ENCODE data around the gene GRK6. TPM values are rescaled to one million over a fixed set of nuclear protein-coding genes. Genes with fewer than 3 reads are reported as not detected.

Gene GRK6
- total RNA-seq, 1 experiment from 2014 or later: 82.3 TPM

GRCh38 chr5:177491429-177491945 lies 65.0 kb downstream of the GRK6 start:
- TF ChIP-seq CTCF (conservative IDR thresholded peaks at IDR 0.05) (peak; percentile 45; the same call in 1 of the 2 replicates), EZH2 (IDR thresholded peaks at IDR 0.05; ENCODE audit: low read depth) (no peak)
- Histone ChIP-seq H3K27ac (no peak overlapping the region), H2AFZ (no peak overlapping the region), H3F3A (ENCODE audit: insufficient read depth, low read depth) (peaks cover 37% of the 10 kb centered on the region; the same call in 1 of the 2 replicates), H3K27me3 (ENCODE audit: insufficient read depth, low read depth) (no peaks in the 10 kb centered on the region), H4K20me1 (ENCODE audit: insufficient read depth) (no peaks in the 10 kb centered on the region), H3K79me2 (ENCODE audit: low read depth) (peaks cover 36% of the 10 kb centered on the region), H3K9me3 (ENCODE audit: insufficient read depth, low read depth) (no peaks in the 10 kb centered on the region), H3K4me1 (replicated peaks; ENCODE audit: insufficient read depth) (peaks cover 35% of the 10 kb centered on the region), H3K4me3 (no peak overlapping the region), H3K36me3 (ENCODE audit: low read depth) (peaks cover 4% of the 10 kb centered on the region; the same call in 1 of the 2 replicates), H3K4me2 (no peak overlapping the region), H3K9me2 (ENCODE audit: insufficient read depth) (no peaks in the 10 kb centered on the region)
- POLR2A ChIA-PET (ENCODE audit: unreplicated experiment): no interaction called here
- CTCF ChIA-PET: no interaction called here
- intact Hi-C loops (cut with micrococcal nuclease; ENCODE audit: unreplicated experiment): no loop called here
- DNase-seq: no peak
- no TSS peak for BruUV-seq (replicated peaks)

- ChIA-PET CTCF (no interaction called here), POLR2A (ENCODE audit: unreplicated experiment) (interaction anchor here (0.6 kb wide), 1 partner anchor 13 kb away, joined by 3 read pairs; no protein-coding TSS in a partner anchor)
- 0 out of 2 replicates have a peak overlapping the region, but pooled peaks have one; percentile 65 for H3K27ac ChIP-seq
- H4K20me1 ChIP-seq (ENCODE audit: insufficient read depth): no peaks in the 10 kb centered on the region
- H2AFZ ChIP-seq: no peak overlapping the region
- peaks cover 36% of the 10 kb centered on the region for H3K79me2 ChIP-seq (ENCODE audit: low read depth)
- no peak overlapping the region for H3K4me3 ChIP-seq
- no TSS peak for BruUV-seq (replicated peaks)
- no peak for TF ChIP-seq EZH2 (IDR thresholded peaks at IDR 0.05; ENCODE audit: low read depth)
- no peak for TF ChIP-seq CTCF (conservative IDR thresholded peaks at IDR 0.05)
- no peaks in the 10 kb centered on the region for H3K9me3 ChIP-seq (ENCODE audit: insufficient read depth, low read depth)
- H3K36me3 ChIP-seq (ENCODE audit: low read depth): peaks cover 4% of the 10 kb centered on the region; the same call in 1 of the 2 replicates
- DNase-seq: no peak
- H3K4me1 ChIP-seq (replicated peaks; ENCODE audit: insufficient read depth): peaks cover 35% of the 10 kb centered on the region
- no peaks in the 10 kb centered on the region for H3K9me2 ChIP-seq (ENCODE audit: insufficient read depth)
- peaks cover 35% of the 10 kb centered on the region; the same call in 1 of the 2 replicates for H3F3A ChIP-seq (ENCODE audit: insufficient read depth, low read depth)
- H3K4me2 ChIP-seq: no peak overlapping the region
- intact Hi-C loops (cut with micrococcal nuclease; ENCODE audit: unreplicated experiment): no loop called here
- no peaks in the 10 kb centered on the region for H3K27me3 ChIP-seq (ENCODE audit: insufficient read depth, low read depth)
Measured at GRCh38 chr5:177491983-177492746, 65.7 kb downstream of the GRK6 start.

Other genes starting within 250 kb of the GRK6 start
- 16.9 and 25.2 TPM in 2 replicates for gene RAB24, start 123.0 kb upstream of the GRK6 start, total RNA-seq (2021)
- 189 and 209 TPM in 2 replicates for gene PRELID1, start 122.9 kb upstream of the GRK6 start, total RNA-seq (2021)
- gene MXD3, start 114.8 kb upstream of the GRK6 start, total RNA-seq (2021): 50.0 and 54.8 TPM in 2 replicates
- 129 and 153 TPM in 2 replicates for gene LMAN2, start 75.0 kb upstream of the GRK6 start, total RNA-seq (2021)
- gene RGS14, start 68.8 kb upstream of the GRK6 start, total RNA-seq (2021): 11.9 and 13.6 TPM in 2 replicates
- 0.28 TPM in 1 of 2 replicates, not detected in the other for gene SLC34A1, start 42.2 kb upstream of the GRK6 start, total RNA-seq (2021)
- gene PFN3, start 26.0 kb upstream of the GRK6 start, total RNA-seq (2021): not detected in 2 replicates
- gene F12, start 17.1 kb upstream of the GRK6 start, total RNA-seq (2021): 14.5 and 17.0 TPM in 2 replicates
- gene PRR7, start 20.1 kb downstream of the GRK6 start, total RNA-seq (2021): 22.2 and 31.7 TPM in 2 replicates
- 144 and 181 TPM in 2 replicates for gene DBN1, start 47.0 kb downstream of the GRK6 start, total RNA-seq (2021)
- gene PDLIM7, start 70.9 kb downstream of the GRK6 start, total RNA-seq (2021): 167 and 202 TPM in 2 replicates
- gene DOK3, start 83.2 kb downstream of the GRK6 start, total RNA-seq (2021): 12.2 and 12.3 TPM in 2 replicates
- gene DDX41, start 90.3 kb downstream of the GRK6 start, total RNA-seq (2021): 90.8 and 93.1 TPM in 2 replicates
- gene FAM193B, start 127.9 kb downstream of the GRK6 start, total RNA-seq (2021): 70.4 and 102 TPM in 2 replicates
- gene TMED9, start 165.5 kb downstream of the GRK6 start, total RNA-seq (2021): 168 and 173 TPM in 2 replicates
- 27.9 and 29.5 TPM in 2 replicates for gene B4GALT7, start 173.5 kb downstream of the GRK6 start, total RNA-seq (2021)